VCaP (cell line): Measurements from ENCODE around the gene ZC3H4.

Source experiments
- H3K27ac ChIP-seq: fragments of 450-650 bp; 2 replicates; pipeline ENCODE4 v1.5.1; 2017
- CTCF ChIP-seq: fragments of 450-650 bp; conservative IDR thresholded peaks from 2 replicates; pipeline ENCODE4 v1.5.1; 2017; ENCODE audit warnings: mild to moderate bottlenecking, moderate library complexity

The ZC3H4 gene

GRCh38 chr19:47096100-47096704 lies 17.4 kb downstream of the ZC3H4 start:
- H3K27ac ChIP-seq = peak overlapping the region; percentile 97
- TF ChIP-seq CTCF = no peak

GRCh38 chr19:47095476-47096099 lies 18.0 kb downstream of the ZC3H4 start:
- H3K27ac ChIP-seq = peak overlapping the region; percentile 97
- no peak for TF ChIP-seq CTCF

GRCh38 chr19:47094557-47095475 lies 18.8 kb downstream of the ZC3H4 start:
- TF ChIP-seq CTCF = no peak
- H3K27ac ChIP-seq = peak overlapping the region; percentile 97

GRCh38 chr19:47093841-47094240 lies 19.7 kb downstream of the ZC3H4 start:
- H3K27ac ChIP-seq = peak overlapping the region; percentile 97
- no peak for TF ChIP-seq CTCF

GRCh38 chr19:47093254-47093653 lies 20.3 kb downstream of the ZC3H4 start:
- TF ChIP-seq CTCF = no peak
- peak overlapping the region; percentile 97 for H3K27ac ChIP-seq

- H3K27ac ChIP-seq = no peak overlapping the region
These were observed 23.7 kb downstream of the ZC3H4 start for GRCh38 chr19:47089767-47090350.

More at GRCh38 chr19:47089767-47090350, 23.7 kb downstream of the ZC3H4 start:
- no peak for TF ChIP-seq CTCF
